ENCODE measurements around the gene ALG14.

DNA sequence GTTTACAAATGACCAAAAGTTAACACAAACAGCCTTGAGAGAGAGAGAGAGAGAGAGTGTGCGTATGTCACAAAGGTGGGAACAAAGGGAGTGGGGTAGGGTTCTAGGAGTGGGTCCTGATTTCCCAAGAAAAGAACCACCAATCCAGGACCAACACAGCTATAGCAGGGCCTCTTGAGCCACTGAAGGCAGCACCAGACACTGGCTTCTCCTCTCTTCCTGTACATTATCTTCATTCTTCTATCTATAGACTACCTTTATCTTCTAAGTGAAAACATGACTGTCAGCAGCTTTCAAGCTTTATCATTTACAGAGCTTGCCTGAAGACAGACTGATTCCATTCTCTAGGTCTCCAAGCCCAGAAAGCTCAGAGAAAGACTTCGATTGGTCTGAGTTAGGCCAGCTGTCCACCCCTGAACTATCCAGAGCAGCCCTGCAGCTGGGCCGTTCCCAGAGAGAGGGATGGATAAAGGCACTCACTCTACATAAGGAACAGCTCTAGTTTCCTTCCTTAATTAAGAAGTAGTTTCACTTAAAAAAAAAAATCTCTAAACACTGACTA is 11.2 kb downstream of the ALG14 start:
- TF ChIP-seq POLR2A (IDR thresholded peaks at IDR 0.05) (no peak), CTCF (IDR thresholded peaks at IDR 0.05) (no peak)
